Sciatic nerve (tissue), 2 donors: ENCODE results near the gene ALK. TPM values are rescaled to one million over a fixed set of nuclear protein-coding genes. Genes with fewer than 3 reads are reported as not detected.
"Not testable (repeated sequence)": the region's sequence is repeated elsewhere in the genome, so short reads cannot be mapped to it uniquely, and the experiment has no call there.

ENCODE experiments used
- ATAC-seq: fragments of 200-7000 bp; cut with Tn5 transposase; one replicate; pipeline ENCODE4 v1.9.1; 2020; ENCODE audit warnings: mild to moderate bottlenecking, moderate library complexity
- DNase-seq: peaks from one replicate; pipeline ENCODE4 v3.0.0-alpha.2; 2020; ENCODE audit warnings: low spot score
- intact Hi-C: fragments of 100-400 bp; cut with DNase I; formaldehyde crosslinking; loops from one replicate; pipeline ENCODE4 v1.14.2; 2022
- total RNA-seq: library from RNA; stranded (reverse); fragmentation: NEBNext Ultra II Directional; extraction: Animal tissue kit (Norgen Biotek cat#: 25700); gene quantifications from one replicate; pipeline ENCODE4 v1.2.1, GENCODE V29; 2021
- donor health status: DM: no; HTN: no; CAD: no.
- donor health status: DM: no; HTN: no; CAD: no.

The ALK gene
- total RNA-seq, 1 donor from 2014 or later, result 0.18 TPM

DNA sequence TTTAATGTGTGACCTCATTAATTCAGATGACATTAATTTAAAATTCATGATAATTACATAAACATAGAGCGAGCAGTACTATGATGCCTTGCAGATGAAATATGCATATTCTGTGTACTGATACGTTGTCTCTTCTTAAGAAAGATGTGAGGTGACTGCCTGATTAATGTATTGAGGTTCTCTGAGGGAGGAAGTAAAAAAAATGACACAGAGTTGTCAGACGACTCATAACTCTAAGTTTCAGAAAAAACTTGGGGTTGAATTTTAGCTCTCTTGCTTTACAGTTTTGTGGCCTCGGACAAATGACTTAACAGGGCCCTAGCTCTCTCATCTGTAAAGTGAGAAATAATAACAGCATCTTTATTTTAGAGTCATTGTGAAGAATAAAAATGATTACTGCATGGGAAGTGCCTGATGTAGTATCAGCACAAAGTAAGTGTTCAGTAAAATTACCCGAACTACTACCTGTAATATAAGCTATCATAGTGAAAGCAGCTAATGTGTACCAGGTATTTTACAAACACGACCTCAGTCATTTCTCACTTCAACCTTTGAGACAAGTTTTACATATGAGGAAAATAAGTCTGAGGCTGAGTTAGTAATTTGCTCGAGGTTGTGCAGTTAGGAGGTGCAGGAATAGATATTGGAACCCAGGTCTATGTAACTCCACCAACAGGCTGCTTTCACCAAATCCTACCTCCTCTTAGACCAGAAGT lies 65.3 kb downstream of the ALK start:
- no peak for ATAC-seq
- no peak for DNase-seq
- intact Hi-C loops, result no loop called here

DNA sequence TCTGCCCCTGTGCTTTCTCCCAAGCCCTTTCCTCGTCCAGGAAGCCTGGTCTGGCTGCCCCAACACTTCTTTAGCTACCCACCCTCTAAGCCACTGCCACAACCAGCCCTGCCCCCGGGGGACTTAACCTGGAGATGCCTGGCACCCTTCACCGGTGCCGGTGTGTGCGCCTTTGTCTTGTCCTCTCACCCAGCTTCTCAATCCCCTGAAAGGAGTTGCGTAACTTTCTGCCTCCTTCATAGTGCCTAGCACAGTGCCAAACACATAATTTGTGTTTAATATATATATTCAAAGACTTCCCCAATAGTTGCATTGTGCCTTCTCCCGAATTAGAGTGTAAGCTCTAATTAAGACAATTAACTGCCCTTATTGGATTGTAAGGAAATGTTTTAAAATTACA lies 70.6 kb downstream of the ALK start:
- DNase-seq, result no peak
- no peak for ATAC-seq

DNA sequence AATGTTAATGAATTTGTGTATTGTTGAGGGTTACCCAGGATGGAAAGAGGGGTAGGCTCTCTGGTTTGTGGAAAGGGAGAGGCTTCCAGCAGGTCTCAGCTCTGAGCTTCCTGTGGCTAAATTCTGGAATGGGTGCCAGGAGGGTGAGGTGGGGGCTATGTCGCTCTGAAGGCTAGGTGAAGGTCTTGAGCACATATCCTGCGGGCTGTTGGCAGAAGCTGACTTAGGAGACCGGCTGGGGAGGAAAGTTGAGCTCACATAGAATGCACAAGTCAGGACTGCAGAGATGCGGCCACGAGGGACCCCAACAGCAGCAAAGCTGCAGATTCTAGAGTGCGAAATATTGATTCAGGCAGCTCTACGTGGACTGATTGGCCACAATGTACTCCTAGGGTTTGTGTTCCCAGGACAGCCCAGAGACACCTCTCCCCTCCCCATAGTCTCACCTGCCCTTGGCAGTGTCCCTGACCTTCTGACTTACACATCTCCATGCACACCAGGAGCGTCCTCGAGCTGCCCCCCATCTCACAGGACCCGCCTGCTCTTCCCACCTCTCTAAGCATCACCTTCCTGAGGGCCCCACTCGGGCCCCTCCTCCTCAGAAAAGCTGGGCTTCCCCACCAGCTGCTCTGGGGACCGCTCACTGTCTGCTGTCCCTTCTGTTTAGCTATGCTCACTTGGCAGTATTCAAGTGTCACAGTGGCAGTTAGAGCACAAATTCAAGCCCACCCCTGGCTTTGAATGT lies 72.6 kb downstream of the ALK start:
- no peak for ATAC-seq

More for the DNA sequence above, 70.6 kb downstream of the ALK start:
- intact Hi-C loops, result no loop called here

DNA sequence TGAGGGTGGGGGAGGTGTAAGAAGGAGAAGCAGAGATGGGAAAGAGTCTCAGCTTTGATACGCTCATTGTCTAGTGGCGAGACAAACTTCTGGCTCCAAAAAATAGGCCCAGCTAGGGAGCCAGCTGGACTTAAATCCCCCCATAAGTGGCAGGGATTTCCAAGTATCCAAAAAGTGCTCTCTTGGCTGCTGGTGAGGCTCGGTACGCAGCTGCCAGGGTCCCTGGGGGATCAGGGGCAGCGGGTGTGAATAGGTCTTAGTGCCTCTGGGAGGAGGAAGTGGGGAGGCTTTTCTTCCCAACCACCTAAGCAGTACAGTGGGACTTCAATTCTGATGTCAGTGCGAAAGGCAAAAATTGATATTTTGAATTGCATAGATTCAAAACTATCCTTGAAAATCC lies 73.5 kb downstream of the ALK start:
- no peak for ATAC-seq
- intact Hi-C loops, result no loop called here

More for the DNA sequence above, 72.6 kb downstream of the ALK start:
- DNase-seq, result no peak
- intact Hi-C loops, result no loop called here

DNA sequence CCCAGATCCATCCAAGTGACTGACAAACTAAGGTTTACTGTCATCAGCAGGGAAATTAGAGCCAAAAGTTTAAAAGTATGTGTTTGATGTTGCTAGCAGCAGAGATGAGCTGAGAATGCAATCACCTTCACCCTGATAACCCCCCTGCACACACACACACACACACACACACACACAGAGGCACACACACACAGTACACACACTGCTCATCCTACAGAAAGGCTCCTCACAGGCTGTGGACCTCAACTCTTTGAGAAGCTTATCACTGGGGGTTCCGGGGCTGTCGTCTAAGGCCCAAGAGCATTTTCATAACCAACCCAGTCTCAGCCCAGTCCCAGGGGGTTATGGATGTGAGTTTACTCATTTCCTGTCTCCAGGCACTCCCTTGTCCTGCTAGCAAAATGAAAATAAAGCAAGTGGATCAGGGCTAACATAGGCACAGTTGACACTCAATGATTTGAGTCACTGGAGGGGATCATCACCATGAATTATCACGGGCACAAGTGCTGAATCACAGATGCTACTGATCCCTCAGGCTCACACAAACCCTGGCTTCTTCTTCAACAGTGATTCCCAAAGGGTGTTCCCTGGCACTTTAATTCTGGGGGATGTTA lies 76.6 kb downstream of the ALK start:
- DNase-seq, result no peak
- intact Hi-C loops, result no loop called here

More for the DNA sequence above, 73.5 kb downstream of the ALK start:
- no peak for DNase-seq

GRCh38 chr2:29841386-29842004 lies 79.9 kb downstream of the ALK start:
- DNase-seq, result no peak
- ATAC-seq, result peak; percentile 65
- intact Hi-C loops, result no loop called here

More for the DNA sequence above, 76.6 kb downstream of the ALK start:
- no peak for ATAC-seq

GRCh38 chr2:29839306-29839705 lies 82.1 kb downstream of the ALK start:
- intact Hi-C loops, result no loop called here
- ATAC-seq (no peak), DNase-seq (no peak)

GRCh38 chr2:29837925-29838324 lies 83.5 kb downstream of the ALK start:
- no peak for DNase-seq
- intact Hi-C loops, result no loop called here
- ATAC-seq, result no peak

DNA sequence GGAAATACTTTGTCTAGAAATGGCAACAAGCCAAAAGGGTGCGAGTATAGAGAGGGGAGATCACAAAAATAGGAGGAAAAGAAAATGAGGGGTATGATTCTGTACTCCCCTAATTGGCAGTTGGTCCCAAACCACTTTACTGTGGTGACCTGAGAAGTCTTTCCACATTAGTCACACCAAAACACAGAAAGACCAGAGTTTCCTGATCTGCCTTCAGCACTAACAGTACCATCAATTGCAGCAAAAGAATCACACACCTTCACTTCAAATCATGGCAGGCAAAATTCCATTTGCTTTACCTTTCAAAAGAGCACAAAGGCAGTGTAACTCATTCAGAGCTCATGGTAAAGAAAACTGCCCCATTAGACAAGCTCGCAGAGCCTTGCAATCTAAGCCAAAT lies 86.8 kb downstream of the ALK start:
- ATAC-seq (no peak), DNase-seq (no peak)
- intact Hi-C loops, result no loop called here

- DNase-seq, result no peak
- intact Hi-C loops, result no loop called here
- no peak for ATAC-seq
Observed at GRCh38 chr2:29834036-29834540, 87.3 kb downstream of the ALK start.

- no peak for ATAC-seq
- intact Hi-C loops, result no loop called here
- no peak for DNase-seq
Observed at GRCh38 chr2:29831560-29831959, 89.8 kb downstream of the ALK start.

GRCh38 chr2:29829841-29830240 lies 91.5 kb downstream of the ALK start:
- ATAC-seq (no peak), DNase-seq (no peak)
- intact Hi-C loops, result loop anchor here (5.0 kb wide), 1 partner anchor 1172 kb away; no protein-coding TSS in a partner anchor

DNA sequence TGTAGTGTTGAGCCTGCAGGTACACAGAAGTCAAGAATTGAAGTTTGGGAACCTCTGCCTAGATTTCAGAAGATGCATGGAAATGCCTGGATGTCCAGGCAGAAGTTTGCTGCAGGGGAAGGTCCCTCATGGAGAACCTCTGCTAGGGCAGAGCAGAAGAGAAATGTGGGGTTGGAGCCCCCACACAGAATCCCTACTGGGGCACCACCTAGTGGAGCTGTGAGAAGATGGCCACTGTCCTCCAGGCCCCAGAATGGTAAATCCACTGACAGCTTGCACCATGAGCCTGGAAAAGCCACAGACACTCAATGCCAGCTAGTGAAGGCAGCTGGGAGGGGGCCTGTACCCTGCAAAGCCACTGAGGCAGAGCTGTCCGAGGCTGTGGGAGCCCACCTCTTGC lies 97.2 kb downstream of the ALK start:
- DNase-seq, ATAC-seq, intact Hi-C loops: not testable (repeated sequence)

DNA sequence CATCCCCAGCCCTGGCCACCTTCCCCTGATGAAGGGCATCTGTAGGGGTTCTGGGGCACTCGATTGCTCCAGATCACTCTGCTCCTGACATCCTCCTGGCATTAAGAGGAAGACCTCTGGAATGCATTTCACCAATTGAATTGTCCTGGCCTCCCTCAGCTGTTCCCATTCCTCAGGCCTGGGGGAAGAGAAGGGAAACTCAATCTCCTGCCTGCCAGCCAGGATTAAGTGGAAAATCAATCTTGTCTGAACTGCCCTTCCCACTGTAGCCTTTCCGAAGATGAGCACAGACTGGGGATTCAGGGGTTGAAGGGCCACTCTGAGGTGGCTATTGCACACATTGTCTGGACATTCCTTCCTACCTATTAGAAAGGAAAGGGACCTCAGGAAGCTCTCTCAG lies 99.8 kb downstream of the ALK start:
- DNase-seq (no peak), ATAC-seq (no peak)
- intact Hi-C loops, result no loop called here

GRCh38 chr2:29819570-29819969 lies 101.8 kb downstream of the ALK start:
- no peak for DNase-seq
- intact Hi-C loops, result no loop called here
- ATAC-seq, result no peak

DNA sequence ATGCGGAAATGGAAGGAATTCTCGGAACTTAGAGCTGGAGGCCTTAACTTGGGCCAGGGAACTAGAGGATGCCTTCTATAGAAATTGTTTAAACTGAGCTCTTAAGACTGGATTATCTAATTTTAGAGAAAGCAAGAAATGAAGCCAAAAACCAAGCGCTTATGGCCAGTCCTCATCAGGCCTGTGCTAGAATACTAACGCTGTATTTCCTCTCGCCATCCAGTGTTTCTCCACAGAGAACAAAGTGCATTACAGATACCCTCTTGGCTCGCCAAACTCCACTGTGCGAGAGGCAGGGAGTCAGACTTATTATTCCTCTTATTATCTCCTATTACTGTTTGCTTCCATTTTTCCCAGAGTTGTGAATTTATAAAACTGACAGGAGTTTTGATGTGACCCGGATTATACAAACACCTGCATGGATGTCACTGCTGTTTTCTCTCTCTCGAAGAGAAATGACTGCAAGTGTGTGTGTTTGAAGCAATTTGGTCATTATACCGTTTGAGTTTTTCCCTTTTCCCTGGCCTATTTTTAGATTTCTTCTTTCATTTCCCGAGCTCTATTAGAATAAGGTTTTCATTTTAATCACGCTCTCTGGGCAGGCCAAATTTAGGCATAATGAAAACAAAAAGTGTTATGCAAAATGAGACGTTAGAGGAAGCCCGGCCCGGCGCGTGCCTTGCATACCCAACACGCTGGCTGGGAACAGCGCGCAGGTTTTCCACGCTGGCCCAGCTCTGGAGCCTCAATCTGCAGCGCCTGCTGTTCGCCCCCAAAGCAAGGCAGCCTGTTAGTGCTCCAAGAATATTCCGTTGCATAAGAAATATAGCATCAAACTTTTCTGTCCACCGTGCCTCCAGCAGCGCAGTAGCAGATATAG lies 103.3 kb downstream of the ALK start:
- DNase-seq (no peak), ATAC-seq (no peak)
- intact Hi-C loops, result no loop called here

DNA sequence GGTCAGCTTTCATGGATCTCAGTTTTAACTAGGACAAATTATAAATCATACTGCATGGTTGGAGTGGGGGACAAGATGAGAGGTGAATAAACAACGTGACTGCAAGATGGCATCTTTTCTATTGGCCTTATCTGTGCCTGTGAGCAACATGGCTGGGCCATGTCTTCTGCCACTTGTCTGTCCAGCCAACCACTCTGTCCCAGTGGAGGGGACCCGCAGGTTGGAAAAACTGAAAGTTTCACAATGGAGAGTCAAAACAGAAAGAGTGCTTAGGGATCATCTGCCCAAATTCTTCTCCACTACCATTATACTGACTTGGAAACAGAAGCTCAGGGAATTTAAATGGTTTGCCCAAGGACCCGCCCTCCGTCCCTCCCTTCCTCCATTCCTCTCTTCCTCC lies 104.1 kb downstream of the ALK start:
- DNase-seq, result no peak
- intact Hi-C loops, result no loop called here
- ATAC-seq, result no peak

- DNase-seq, result no peak
- no peak for ATAC-seq
- intact Hi-C loops, result no loop called here
Observed at GRCh38 chr2:29816651-29817050, 104.7 kb downstream of the ALK start.

- intact Hi-C loops, result no loop called here
- ATAC-seq (no peak), DNase-seq (no peak)
Observed at GRCh38 chr2:29811378-29811777, 110.0 kb downstream of the ALK start.
